KBM-7 (cell line): ENCODE measurements around the gene ZNF670.
"Not testable (repeated sequence)": the region's sequence is repeated elsewhere in the genome, so short reads cannot be mapped to it uniquely, and the experiment has no call there.

Experiments used
- DNase-seq: peaks from one replicate; pipeline ENCODE4 v3.0.0-alpha.2; 2015
- in situ Hi-C: fragments of 300-500 bp; cut with MboI; formaldehyde crosslinking; loops from 2 replicates; pipeline ENCODE4 v1.14.3; 2020; ENCODE audit warnings: low sequenced_read_pairs, low pct_unique_long_range_greater_than_20kb, mixed read lengths

Gene ZNF670

DNA sequence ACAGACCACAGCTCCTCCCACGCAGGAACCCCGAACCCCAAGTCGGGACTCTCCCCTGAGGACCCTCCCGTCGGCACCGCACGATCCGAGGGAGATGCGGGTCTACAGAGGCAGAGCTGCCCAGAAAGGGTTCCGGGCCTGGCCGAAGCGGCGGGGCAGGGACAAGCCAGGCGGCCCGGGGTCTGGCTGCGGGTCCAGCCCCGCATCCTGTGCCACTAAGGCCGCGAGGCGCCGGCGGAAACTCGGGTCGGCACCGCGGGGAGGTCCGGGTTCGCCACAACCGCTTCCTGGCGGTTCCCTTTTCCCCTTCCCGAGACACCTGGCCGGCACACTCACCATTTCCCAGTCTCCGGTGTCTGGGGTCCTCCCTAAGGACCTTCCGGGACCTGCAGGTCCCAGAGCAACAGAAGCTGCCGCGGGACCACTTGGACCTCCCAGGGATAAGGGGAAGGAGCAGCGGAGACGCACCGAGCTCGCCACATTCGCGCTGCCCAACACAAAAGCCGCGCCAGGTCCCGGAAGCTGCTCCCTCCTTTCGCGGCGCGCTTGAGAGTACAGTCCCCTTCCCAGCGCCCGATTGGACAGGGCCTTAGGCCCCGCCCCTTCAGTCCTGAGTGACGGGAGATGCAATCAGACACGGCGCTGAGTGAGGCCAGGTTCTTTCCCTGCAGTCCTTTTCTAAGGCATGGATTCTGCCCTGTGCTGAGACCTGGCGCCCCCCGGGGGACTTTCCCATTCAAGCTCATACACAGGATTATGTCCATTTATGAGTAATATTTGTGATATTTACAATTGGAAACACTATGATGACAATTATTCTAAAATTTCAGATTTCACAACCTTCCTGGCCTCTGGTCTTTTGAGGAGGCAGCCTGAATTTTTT lies at the start of gene ZNF670:
ZNF670 (minus strand) TSS at position 554 of the 883 bp plus-strand sequence; CDS start at position 339, 215 bp downstream.
- in situ Hi-C loops = no loop called here

DNA sequence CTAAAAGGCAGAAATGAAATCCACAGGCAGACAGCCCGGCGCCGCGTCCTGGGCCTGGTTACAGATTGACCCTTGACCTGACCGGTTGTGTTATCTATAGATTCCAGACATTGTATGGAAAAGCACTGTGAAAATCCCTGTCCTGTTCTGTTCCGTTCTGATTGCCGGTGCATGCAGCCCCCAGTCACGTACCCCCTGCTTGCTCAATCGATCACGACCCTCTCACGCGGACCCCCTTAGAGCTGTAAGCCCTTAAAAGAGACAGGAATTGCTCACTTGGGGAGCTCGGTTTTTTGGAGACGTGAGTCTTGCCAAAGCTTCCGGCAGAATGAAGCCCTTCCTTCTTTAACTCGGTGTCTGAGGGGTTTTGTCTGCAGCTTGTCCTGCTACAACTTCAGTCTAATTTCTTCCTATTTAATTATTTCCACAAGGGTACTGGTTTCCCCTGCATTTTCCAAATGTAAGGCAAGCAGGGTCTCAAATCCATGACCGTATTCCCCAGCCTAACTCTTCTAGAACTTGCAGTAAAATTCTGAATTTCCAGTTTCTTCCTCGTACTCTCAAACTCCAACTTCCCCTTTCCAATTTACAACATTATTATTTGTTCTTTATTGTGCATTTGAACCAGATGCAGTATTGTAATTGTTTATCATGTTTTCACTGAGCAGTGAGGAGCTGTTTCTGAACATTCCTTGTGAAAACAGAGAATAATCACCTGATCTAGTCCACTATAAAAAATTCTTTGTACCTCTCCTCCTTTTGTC lies 49.1 kb upstream of the ZNF670 start:
- peak; percentile 56 for DNase-seq
- in situ Hi-C loops = not testable (repeated sequence)

More for the DNA sequence above, at the start of gene ZNF670:
- DNase-seq = peak; percentile 96

DNA sequence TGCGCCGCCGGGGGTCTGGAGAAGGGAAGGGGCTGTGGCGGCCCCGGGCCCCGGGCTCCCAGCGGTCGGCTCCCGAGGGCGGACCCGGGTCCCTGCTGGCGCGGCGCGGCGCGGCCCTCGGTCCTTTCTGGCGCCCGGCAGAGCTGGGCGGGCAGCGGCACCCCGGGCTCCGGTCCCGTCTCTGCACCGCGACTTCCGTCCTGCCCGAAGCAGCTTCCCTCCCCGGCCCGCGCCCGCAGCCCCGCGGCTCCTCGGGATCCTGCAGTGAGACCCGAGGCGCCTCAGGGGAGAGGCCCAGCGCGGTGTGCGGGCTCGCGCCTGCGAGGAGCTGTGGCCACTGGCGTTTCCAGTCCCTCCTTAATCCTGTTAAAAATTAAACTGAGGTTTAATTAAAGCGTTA lies 48.0 kb upstream of the ZNF670 start:
- DNase-seq, in situ Hi-C loops: not testable (repeated sequence)

DNA sequence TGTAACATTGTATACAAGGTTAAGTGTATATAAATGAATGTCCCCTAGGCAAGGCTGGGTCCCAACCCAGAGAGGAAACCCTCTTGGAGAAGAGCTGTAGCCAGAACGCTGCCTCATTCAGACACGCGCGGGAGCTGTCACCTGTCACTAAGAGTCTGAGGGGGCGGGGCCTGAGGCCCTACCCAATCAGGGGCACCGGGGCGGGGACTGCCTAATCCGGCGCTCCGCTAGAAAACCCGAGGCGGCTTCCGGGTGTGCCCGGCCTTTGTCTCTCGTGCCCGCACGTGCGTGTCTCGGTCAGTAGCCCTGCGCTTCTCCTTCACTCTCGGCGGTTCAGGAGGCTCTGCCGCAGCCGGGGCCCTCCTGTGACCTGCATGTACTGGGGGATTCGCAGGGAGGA lies 47.6 kb upstream of the ZNF670 start:
- DNase-seq, in situ Hi-C loops: not testable (repeated sequence)

DNA sequence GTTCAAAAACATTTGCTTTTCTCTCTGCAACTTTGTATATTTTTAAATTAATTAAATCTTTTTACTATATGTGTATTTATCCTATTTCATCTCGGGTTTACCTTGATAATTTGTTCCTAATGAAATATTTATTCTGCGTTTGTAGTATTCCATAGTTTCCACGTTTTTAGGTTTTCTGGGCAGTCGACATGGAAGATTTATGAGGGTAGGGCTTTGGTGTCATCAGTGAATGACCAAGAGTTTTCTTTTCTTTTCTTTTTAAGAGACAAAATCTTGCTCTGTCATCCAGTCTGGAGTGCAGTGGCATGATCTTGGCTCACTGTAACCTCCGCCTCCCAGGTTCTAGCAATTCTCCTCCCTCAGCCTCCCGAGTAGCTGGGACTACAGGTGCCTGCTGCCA lies 42.8 kb upstream of the ZNF670 start:
- no peak for DNase-seq
- in situ Hi-C loops = no loop called here

DNA sequence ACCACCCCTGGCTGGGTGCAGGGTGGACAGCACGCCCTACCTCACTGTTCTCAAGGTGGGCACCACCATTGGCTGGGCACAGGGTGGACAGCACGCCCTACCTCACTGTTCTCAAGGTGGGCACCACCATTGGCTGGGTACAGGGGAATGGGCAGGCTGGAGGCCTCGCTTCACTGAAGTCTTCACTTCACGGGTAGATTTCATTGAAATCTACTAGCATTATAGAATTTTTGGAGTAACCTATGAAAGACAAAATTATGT lies 41.7 kb upstream of the ZNF670 start:
- in situ Hi-C loops = not testable (repeated sequence)

DNA sequence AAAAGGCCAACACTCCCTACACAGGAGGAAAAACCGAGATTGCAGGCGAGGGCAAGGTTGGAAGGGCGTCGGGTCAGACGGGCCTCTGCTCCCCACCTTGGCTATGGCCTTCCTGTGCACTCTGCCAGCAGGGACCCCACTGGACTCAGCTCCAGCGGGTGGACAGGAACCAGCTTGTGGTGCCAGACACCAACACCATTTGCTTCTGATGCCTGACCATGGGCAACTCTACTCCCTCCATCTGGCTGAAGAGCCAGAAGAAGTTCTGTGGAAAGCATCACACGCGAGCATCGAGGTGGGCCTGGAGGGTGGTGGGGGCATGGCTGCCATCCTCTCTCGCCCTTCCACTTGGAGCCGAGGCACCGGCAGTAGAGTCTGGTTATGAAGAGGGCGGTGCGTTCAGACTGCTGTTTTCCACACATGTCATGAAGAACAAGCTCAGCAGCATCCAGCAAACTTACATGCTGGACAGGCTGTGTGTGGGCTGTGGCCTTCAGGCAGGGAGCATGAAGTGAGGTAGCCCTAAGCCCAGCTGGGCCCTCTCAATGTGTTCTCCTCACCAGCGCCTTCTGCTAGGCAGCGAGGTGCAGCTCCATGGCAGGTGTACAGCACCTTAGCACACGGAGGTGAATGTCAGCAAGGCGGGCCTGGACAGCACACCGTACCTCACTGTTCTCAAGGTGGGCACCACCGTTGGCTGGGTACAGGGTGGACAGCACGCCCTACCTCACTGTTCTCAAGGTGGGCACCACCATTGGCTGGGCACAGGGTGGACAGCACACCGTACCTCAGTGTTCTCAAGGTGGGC lies 41.2 kb upstream of the ZNF670 start:
- no peak for DNase-seq
- in situ Hi-C loops = no loop called here

More for the DNA sequence above, 41.7 kb upstream of the ZNF670 start:
- not testable (repeated sequence) for DNase-seq

DNA sequence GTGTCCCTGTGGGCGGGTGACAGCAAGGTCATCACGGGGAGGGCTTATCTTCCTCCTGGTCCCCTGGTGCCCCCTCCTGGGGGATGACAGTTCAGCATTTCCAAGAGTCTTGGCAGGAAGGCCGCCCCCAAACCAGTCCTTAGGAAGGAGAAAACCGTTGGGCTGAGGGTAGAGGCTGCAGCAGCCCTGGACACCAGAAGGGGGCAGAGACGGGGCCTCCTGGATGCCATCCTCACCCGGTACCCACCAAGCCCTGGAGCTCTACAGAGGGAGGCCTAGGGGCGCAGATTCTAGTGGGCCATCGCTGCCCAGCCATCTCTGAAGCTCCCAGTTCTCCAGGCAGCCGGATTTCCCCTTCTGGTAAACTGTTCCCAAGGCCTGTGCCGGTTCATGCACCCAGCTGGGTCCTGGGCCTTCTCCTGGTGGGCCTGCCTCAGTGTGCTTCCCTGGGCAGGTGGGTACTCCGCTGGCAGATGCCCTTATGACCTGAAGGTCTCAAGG lies 40.4 kb upstream of the ZNF670 start:
- in situ Hi-C loops = no loop called here
- peak; percentile 71 for DNase-seq

DNA sequence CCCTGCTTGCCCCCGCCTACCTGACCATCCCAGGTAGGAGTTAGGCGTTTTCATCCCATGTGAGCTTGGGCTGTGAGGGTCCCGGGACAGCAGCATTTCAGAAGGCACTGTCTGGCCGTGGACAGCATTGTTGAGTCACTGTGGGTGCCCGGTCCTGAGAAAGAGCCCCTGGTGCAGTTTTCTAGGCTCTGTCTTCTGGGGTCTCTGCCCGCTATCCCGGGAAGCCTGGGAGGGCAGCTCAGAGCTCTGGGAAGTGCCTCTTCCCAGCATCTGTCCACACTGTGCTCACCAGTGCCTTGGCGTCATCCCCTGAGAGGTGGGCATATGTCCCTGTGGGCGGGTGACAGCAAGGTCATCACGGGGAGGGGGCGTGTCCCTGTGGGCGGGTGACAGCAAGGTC lies 36.9 kb upstream of the ZNF670 start:
- in situ Hi-C loops = no loop called here

DNA sequence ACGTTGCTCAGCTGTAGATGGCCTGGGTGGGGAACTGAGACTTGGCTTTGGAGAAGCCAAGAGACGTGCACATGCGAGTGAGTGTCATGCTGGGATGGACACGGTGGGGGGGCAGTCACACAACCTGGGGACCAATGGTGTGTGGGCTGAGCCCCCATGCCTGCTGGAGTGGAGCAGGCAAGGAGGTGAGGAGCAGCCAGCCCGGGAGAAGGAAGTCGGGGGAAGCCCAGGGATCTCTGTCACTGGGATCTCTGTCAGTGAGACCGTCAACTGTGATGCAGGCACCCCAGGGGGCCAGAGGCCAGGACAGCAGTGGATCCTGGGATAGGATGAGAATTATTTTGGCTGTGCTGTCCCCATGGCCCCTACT lies 36.5 kb upstream of the ZNF670 start:
- no peak for DNase-seq
- in situ Hi-C loops = no loop called here

More for the DNA sequence above, 36.9 kb upstream of the ZNF670 start:
- no peak for DNase-seq

DNA sequence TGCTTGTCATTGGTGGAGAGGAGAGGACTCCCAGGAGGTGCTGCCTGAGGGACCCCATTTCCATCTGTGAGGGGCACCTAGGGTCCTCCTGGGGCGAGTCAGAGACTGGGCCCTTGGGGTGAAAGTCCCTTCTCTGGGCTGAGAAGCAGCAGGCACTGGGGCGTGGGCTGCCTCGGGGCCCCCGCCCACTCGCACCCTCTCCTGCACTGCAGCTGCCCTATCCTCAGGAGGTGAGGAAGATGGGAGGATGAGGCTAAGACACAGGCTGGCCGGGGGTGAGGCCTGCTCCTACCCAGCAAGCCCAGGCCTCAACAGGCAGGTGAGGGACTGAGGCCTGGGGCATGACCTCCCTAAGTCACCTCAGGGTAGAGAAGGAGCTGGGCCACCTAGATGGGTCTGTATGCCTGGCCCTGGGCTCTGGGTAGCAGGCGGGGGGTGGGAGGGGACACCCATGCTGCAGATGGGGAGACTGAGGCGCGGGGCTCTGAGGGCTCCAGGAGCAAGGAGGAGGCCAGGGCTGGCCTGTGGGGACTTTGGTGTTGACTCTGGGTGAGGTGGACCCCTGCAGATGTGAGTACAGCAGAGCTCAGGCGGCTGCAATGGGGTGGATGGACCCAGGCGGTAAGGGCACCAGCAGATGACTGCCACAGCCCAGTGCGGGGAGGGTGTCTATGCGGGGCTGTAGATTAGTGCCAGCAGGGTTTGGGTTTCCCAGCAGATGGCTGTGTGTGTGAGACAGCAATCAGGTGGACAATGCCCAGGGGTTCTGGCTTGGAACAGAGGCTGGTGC lies 35.9 kb upstream of the ZNF670 start:
- in situ Hi-C loops = no loop called here
- no peak for DNase-seq

DNA sequence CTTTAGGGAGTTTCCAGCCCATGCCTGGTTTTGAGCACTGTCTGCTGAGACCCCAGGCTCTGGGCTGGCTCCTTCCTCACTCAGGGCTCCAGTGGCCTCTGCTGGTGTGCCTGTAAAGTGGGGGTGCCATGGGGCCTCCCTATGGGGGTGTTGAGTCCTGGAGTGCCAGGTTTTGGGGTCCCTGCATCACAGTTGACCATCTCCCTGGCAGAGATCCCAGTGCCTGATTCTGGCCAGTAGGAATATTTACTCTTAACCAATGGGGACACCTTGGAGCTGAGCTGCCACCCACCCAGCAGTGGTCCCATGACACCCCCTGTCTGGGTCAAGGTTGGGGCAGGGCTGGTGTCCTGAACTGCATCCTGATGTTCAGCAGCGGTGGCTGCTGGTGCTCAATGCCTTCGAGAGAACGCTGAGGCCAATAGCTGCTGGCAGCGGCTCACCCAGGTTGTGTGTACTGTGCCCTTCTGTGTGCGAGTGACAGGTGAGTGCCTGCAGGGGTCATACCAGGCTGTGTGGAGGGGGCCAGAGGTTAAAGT lies 35.2 kb upstream of the ZNF670 start:
- in situ Hi-C loops = no loop called here

DNA sequence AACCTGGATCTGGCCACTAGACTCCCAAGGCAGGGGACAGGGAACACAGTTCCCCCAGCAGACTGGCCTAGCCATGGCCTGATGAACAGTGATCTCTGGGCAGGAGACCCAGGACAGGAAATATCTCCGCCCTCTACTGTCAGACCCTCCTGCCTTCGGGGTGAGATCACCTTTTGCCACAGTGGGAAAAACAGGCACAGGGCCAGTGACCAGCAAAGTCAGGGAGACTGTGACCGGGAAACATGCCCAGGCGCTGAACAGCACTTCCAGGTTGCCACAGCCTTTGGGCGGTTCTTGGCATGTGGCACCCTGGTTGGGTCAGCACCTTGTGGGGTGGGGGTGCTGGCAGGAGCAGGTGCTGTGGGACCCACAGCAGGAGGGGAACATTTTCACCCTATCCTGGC lies 34.5 kb upstream of the ZNF670 start:
- DNase-seq = no peak
- in situ Hi-C loops = no loop called here

More for the DNA sequence above, 35.2 kb upstream of the ZNF670 start:
- no peak for DNase-seq

DNA sequence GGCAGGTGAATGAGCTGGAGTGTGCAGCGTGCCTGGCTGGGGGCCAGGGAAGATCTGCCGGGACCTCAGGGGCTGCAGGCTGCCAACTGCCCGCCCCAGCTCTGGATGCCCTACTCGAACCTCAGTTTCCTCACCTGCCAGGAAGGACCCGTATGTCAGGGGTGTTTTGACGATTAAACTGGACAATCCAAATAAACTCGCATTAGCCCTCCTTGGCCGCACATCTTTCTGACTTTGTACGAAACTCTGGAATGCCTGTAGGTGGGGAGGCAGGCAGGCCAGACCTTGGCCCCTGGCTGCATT lies 33.8 kb upstream of the ZNF670 start:
- DNase-seq = no peak
- in situ Hi-C loops = no loop called here

DNA sequence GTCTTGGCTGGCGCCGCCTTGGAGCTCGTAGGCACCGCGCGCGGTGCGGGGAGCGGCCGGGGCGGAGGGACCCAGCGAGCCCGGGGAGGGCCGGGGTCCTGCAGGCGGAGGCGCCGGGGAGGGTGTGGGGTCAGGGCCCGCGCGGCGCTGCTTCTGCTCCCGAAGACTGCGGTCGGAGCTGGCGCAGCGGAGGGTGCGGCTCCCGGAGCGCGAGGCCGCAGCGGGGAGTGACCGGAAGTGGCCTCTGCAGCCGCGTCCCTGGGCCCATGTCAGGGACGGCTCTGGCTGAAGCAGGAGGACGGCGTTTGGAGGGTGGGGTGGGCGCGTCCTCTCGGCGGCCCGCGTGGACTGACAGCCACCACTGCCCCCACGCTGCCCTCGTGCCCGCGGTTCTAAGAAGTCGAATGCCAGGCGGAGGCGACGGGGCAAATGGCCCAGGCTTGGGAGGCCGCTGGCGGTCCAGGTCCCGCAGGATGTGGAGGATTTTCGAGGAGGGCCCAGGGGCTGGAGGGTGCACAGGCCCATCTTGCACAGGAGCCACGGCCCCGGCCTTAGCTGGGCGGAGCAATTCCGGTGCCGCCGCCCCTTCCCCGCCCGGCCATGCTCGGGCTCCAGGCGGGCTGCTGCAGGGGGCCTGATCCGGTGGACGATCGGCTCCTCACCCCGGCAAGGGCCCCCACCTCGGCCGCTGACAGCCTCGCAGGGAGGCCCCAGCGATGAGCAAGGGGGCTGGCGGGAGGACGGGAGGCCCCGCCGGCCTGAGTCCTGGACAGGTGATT lies 33.3 kb upstream of the ZNF670 start:
- in situ Hi-C loops = no loop called here
- DNase-seq = no peak

DNA sequence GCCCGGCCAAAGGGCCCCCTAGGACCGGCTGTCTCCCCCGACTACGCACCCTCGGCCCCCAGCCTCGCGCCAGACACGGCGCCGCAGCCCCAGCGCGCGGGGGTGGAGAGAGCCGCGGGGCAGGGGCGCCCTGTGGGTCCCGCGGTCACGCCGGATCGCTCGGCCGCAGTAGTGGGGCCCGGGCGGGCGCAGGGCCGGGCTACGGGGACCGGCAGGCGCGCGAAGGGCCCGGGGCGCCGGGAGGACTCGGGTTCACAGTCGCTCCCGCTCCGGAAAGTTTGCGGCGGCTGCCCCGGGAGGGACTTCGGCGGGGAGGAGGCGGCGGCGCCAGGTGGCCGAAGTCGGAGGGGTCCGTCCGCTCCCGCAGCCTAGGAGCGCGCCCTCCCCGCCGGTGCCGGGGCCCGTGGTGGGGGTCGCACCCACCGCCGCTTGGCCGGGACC lies 32.7 kb upstream of the ZNF670 start:
- in situ Hi-C loops = no loop called here
- no peak for DNase-seq

DNA sequence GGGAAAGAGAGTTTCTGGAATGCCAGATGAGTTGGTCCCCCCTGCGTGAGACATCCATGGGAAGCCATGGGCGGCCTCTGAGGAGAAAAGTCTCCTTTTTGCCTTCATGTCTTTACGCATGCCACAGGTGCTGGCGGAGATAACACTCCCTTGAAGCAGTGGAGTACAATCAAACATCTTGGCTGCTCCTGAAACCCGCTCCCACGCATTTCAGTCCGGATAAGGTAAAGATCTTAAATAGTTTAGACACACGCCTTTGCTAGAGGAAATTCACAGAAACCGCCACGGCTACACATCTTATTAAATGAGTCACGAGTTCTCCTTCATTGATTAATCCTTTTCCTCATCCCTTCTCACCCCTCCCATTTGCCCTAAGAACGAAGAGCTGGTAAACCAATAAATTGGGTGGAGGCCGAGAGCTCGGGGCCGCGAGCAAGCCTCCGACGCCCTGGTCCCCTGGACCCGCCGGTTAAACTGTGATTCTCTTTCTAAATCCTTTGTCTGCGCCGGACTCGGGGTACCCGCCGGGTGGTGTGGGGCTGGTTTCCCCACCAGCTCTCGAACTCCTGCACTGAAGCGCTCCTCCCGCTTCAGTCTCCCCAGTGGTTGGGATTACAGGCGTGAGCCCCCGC lies 32.1 kb upstream of the ZNF670 start:
- in situ Hi-C loops = no loop called here
- DNase-seq = no peak

DNA sequence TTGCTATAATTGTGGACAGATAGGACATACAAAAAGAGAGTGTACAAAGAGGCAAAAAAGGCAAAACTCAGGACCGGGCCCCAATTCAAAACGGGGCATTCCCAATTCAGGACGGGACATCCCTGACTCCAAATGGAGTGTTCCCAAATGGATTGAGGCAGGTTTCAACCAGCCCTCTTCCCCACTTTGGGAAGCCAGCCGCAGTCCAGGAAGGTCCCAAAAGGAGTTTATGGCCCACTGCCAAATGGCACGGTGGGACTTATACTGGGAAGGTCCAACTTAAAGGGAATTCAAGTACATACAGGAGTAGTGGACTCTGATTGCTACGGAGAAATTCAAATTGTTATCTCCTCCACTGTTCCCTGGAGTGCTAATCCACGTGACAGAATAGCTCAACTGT lies 29.1 kb upstream of the ZNF670 start:
- no peak for DNase-seq
- in situ Hi-C loops = no loop called here
